GM18873 (cell line): ENCODE measurements around the gene LRRC56.
"Not testable (repeated sequence)": the region's sequence is repeated elsewhere in the genome, so short reads cannot be mapped to it uniquely, and the experiment has no call there.

Source experiments
- ATAC-seq: cut with Tn5 transposase; IDR thresholded peaks from one replicate; pipeline ENCODE4 v1.9.1; 2021; ENCODE audit warnings: mild to moderate bottlenecking, moderate library complexity, moderate number of reproducible peaks; ENCODE audit not compliant: unreplicated experiment, low FRiP score

The LRRC56 gene

GRCh38 chr11:501001-501682 lies 36.2 kb upstream of the LRRC56 start:
- no peak for ATAC-seq

- ATAC-seq = no peak
Observed at GRCh38 chr11:501683-502287, 35.5 kb upstream of the LRRC56 start.

GRCh38 chr11:502288-503178 lies 34.8 kb upstream of the LRRC56 start:
- no peak for ATAC-seq

- ATAC-seq = no peak
Observed at GRCh38 chr11:503179-503981, 33.9 kb upstream of the LRRC56 start.

GRCh38 chr11:504053-504993 lies 33.0 kb upstream of the LRRC56 start:
- no peak for ATAC-seq

GRCh38 chr11:504994-505344 lies 32.4 kb upstream of the LRRC56 start:
- ATAC-seq = no peak

- ATAC-seq = peak; percentile 56
Observed at GRCh38 chr11:506238-506994, 30.9 kb upstream of the LRRC56 start.

- ATAC-seq = peak; percentile 27
Observed at GRCh38 chr11:506995-507726, 30.2 kb upstream of the LRRC56 start, which contains the start of gene RNH1. Gene RNH1 (minus strand): TSS chr11:507242. CDS start chr11:502162, 5,080 bp downstream.

GRCh38 chr11:507727-508515 lies 29.4 kb upstream of the LRRC56 start:
- no peak for ATAC-seq

GRCh38 chr11:508956-509355 lies 28.4 kb upstream of the LRRC56 start:
- ATAC-seq = no peak

GRCh38 chr11:512761-513595 lies 24.3 kb upstream of the LRRC56 start:
- no peak for ATAC-seq

- ATAC-seq = no peak
Observed at GRCh38 chr11:514606-515005, 22.7 kb upstream of the LRRC56 start.

- no peak for ATAC-seq
Observed at GRCh38 chr11:515131-515530, 22.2 kb upstream of the LRRC56 start.

GRCh38 chr11:516400-516799 lies 20.9 kb upstream of the LRRC56 start:
- no peak for ATAC-seq

GRCh38 chr11:516918-517685 lies 20.2 kb upstream of the LRRC56 start:
- ATAC-seq = not testable (repeated sequence)
